DND-41 (cell line): Measurements from ENCODE around the gene SAMD4A.
A peak's percentile ranks its signal among the peaks of the same experiment; 100 is the strongest.

Source experiments
- ATAC-seq: fragments of 200-7000 bp; cut with Tn5 transposase; 3 replicates; pipeline ENCODE4 v1.9.1; 2021; ENCODE audit warnings: low read depth; ENCODE audit not compliant: insufficient read depth
- DNase-seq: peaks from one replicate; pipeline ENCODE4 v3.0.0-alpha.2; 2020
- H2AFZ ChIP-seq: 2 replicates; pipeline ENCODE4 v1.6.0; 2012; ENCODE audit warnings: low read depth, low read length
- H3K27ac ChIP-seq: 2 replicates; pipeline ENCODE4 v1.5.1; 2012; ENCODE audit warnings: low read length, inconsistent platforms
- H3K27me3 ChIP-seq: fragments of 200-600 bp; sonication (generic); 2 replicates; pipeline ENCODE4 v1.6.0; 2012; ENCODE audit warnings: low read length, mild to moderate bottlenecking, inconsistent platforms; ENCODE audit not compliant: insufficient read depth, poor library complexity
- H3K36me3 ChIP-seq: 2 replicates; pipeline ENCODE4 v1.5.1; 2012; ENCODE audit warnings: low read length, inconsistent platforms; ENCODE audit not compliant: insufficient read depth
- H3K4me1 ChIP-seq: 2 replicates; pipeline ENCODE4 v1.5.1; 2012; ENCODE audit warnings: mild to moderate bottlenecking, low read length; ENCODE audit not compliant: insufficient read depth
- H3K4me2 ChIP-seq: 2 replicates; pipeline ENCODE4 v1.6.0; 2012; ENCODE audit warnings: mild to moderate bottlenecking, moderate library complexity, low read length, inconsistent platforms; ENCODE audit not compliant: insufficient read depth
- H3K4me3 ChIP-seq, 2 experiments: fragments of 200-600 bp in 1 of 2; shearing (Covaris generic) in 1 of 2; 2 replicates each; pipeline ENCODE4 v1.5.1; 2012 to 2016; ENCODE audit warnings: inconsistent platforms in 2 of 2, low read length in 2 of 2, mild to moderate bottlenecking in 2 of 2, low read depth in 1 of 2, moderate library complexity in 1 of 2
- H3K79me2 ChIP-seq: 2 replicates; pipeline ENCODE4 v1.6.0; 2012; ENCODE audit warnings: low read length, inconsistent platforms; ENCODE audit not compliant: insufficient read depth
- H3K9ac ChIP-seq: 2 replicates; pipeline ENCODE4 v1.6.0; 2012; ENCODE audit warnings: low read depth, mild to moderate bottlenecking, inconsistent platforms, low read length, moderate library complexity
- H3K9me3 ChIP-seq: 2 replicates; pipeline ENCODE4 v1.5.1; 2012; ENCODE audit warnings: low read length, moderate library complexity, mild to moderate bottlenecking, inconsistent platforms; ENCODE audit not compliant: insufficient read depth, severe bottlenecking
- H4K20me1 ChIP-seq: 2 replicates; pipeline ENCODE4 v1.6.0; 2012; ENCODE audit warnings: low read length; ENCODE audit not compliant: insufficient read depth
- EZH2 ChIP-seq: IDR thresholded peaks from 3 replicates; pipeline ENCODE4 v1.6.1; 2012; ENCODE audit warnings: borderline replicate concordance, low read depth, mild to moderate bottlenecking, moderate library complexity, low read length, inconsistent platforms; ENCODE audit not compliant: severe bottlenecking
- TF ChIP-seq, protein P1 (sequence below): IDR thresholded peaks from 2 replicates; pipeline ENCODE4 v1.5.1; 2012; ENCODE audit warnings: borderline replicate concordance, low read length, moderate library complexity, mild to moderate bottlenecking; ENCODE audit not compliant: poor library complexity, severe bottlenecking; ENCODE audit errors: extremely low read depth

Gene SAMD4A

DNA sequence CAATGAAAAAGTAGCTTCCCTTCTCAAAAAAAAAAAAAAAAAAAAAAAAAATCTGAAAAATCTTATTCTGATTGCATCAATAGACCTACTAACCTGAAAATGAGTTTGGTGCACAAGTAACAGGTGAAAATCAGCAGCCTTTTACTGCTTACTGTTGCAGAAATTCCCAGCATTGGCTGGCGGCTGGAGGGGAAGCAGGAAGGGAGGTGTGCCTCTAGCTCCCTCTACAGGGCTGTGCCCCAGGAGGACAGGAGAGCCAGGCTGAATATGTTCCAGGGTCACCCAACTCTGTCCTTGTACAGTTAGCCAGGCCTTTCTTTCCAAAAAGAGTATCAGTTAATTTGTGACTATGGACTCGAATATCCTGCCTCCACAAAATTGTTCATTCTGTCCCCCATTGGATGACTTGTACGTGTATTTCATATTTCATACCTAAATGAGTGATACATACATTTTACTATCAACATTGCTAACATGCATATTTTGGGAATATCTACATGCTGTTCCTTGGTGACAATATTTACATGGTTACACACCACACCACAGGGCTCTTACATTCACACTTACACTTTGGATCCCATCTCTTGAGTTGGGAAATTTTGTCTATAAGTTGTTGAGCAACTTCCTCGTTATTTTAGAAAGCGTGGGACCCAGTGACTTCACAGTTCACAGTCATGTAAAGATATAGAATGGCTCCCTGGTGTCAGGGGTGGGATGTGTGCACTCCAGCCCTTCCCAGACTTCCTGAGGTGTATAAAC, 124.8 kb downstream of the SAMD4A start:
- Histone ChIP-seq H3K4me2 (no peak overlapping the region), H3K79me2 (no peaks in the 10 kb centered on the region), H2AFZ (no peak overlapping the region), H3K4me1 (no peaks in the 10 kb centered on the region), H3K4me3 (no peak overlapping the region), H3K36me3 (no peaks in the 10 kb centered on the region), H3K9me3 (no peaks in the 10 kb centered on the region), H3K9ac (no peak overlapping the region), H3K27ac (no peak overlapping the region), H3K27me3 (peaks cover 15% of the 10 kb centered on the region), H4K20me1 (no peaks in the 10 kb centered on the region)
- TF ChIP-seq EZH2: no peak
- TF ChIP-seq, protein P1, sequence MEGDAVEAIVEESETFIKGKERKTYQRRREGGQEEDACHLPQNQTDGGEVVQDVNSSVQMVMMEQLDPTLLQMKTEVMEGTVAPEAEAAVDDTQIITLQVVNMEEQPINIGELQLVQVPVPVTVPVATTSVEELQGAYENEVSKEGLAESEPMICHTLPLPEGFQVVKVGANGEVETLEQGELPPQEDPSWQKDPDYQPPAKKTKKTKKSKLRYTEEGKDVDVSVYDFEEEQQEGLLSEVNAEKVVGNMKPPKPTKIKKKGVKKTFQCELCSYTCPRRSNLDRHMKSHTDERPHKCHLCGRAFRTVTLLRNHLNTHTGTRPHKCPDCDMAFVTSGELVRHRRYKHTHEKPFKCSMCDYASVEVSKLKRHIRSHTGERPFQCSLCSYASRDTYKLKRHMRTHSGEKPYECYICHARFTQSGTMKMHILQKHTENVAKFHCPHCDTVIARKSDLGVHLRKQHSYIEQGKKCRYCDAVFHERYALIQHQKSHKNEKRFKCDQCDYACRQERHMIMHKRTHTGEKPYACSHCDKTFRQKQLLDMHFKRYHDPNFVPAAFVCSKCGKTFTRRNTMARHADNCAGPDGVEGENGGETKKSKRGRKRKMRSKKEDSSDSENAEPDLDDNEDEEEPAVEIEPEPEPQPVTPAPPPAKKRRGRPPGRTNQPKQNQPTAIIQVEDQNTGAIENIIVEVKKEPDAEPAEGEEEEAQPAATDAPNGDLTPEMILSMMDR: peak; percentile 84
- ATAC-seq (peak; percentile 70; the same call in 1 of the 3 replicates), DNase-seq (peak; percentile 53)

DNA sequence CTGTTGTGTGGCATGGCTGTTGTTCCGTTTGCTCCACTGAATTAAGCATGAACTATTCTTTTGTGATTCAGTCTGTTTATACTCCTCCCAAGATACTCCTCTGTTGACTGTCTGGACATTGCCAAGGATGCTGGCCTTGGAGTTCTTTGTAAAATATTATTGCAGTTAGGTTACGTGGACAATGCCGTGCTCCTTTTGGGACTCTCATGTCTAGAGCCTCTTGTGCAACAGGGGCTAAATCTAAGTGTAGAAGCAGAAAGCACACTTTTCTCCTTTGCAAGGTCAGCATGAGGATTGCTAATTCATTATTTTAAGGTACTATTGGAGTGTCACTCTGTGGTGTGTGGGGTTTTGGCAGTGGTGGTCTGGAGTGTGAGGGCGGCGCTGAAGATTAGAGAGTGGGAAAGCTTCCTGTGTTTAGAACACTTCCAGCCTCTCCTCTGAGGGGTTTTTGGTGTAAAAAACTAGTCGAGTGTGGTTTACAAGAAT, 125.4 kb downstream of the SAMD4A start:
- DNase-seq (no peak), ATAC-seq (no peak)
- H3K79me2 ChIP-seq: no peaks in the 10 kb centered on the region
- TF ChIP-seq, protein P1: no peak
- TF ChIP-seq EZH2: no peak
- H3K36me3 ChIP-seq: no peaks in the 10 kb centered on the region
- H3K27me3 ChIP-seq: peaks cover 15% of the 10 kb centered on the region
- H3K4me1 ChIP-seq: no peaks in the 10 kb centered on the region
- no peak overlapping the region for H3K4me3 ChIP-seq
- no peaks in the 10 kb centered on the region for H4K20me1 ChIP-seq
- no peaks in the 10 kb centered on the region for H3K9me3 ChIP-seq
- H3K9ac ChIP-seq: no peak overlapping the region
- H3K4me2 ChIP-seq: no peak overlapping the region
- no peak overlapping the region for H2AFZ ChIP-seq
- H3K27ac ChIP-seq: no peak overlapping the region

DNA sequence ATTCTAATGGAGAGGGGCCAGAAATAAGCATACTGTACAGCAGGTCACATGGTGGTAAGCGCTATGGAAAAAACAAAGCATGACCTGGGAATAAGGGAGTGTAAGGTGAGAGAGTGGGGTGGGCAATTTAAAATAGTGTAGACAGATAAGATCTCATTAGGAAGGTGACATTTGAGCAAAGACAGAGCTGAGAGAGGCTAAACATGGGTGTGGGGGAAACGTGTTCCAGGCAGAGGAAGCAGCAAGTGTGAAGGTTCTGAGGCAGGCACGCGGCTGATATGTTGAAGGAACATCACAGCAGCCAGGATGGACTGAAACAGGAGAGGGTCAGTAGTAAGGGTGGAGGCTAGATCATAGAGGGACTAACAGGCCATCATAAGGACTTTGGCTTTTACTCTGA, 126.8 kb downstream of the SAMD4A start:
- TF ChIP-seq, protein P1: no peak
- no peak for TF ChIP-seq EZH2
- Histone ChIP-seq H2AFZ (no peak overlapping the region), H3K9me3 (no peaks in the 10 kb centered on the region), H3K27ac (no peak overlapping the region), H3K4me1 (no peaks in the 10 kb centered on the region), H3K9ac (no peak overlapping the region), H3K27me3 (peaks cover 12% of the 10 kb centered on the region), H3K4me3 (no peak overlapping the region), H3K4me2 (no peak overlapping the region), H4K20me1 (no peaks in the 10 kb centered on the region), H3K36me3 (no peaks in the 10 kb centered on the region), H3K79me2 (no peaks in the 10 kb centered on the region)
- ATAC-seq (no peak), DNase-seq (no peak)
